K562 (cell line): ENCODE data around the gene CDKN1C. TPM values are rescaled to one million over a fixed set of nuclear protein-coding genes. Genes with fewer than 3 reads are reported as not detected.

Experiments used
- CEBPG ChIP-seq, 3 experiments: fragments of 200-800 bp in 1 of 3; sonication (Bioruptor generic) in 1 of 3; sonication (generic) in 1 of 3; formaldehyde crosslinking in 1 of 3; IDR thresholded peaks in 2 of 3; conservative IDR thresholded peaks in 1 of 3; 2 replicates each; pipeline versions ENCODE4 v1.6.1 to v1.8.0; 2016 to 2022; ENCODE audit warnings: missing compliant biosample characterization in 2 of 3, missing genetic modification characterization in 2 of 3, mild to moderate bottlenecking in 1 of 3, missing genetic modification reagents in 1 of 3
- CGGBP1 ChIP-seq: fragments of 250-450 bp; sonication (Bioruptor Pico); IDR thresholded peaks from 2 replicates; pipeline ENCODE4 v1.9.0; 2021; ENCODE audit warnings: mild to moderate bottlenecking
- CHD4 ChIP-seq: fragments of 200-600 bp; sonication (generic); IDR thresholded peaks from 3 replicates; pipeline ENCODE4 v1.6.1; 2012; ENCODE audit warnings: low read depth, mild to moderate bottlenecking, mixed read lengths, low read length, inconsistent platforms; ENCODE audit not compliant: insufficient read depth, insufficient replicate concordance, poor library complexity, severe bottlenecking
- CREB1 ChIP-seq, 2 experiments: sonication (generic) in 1 of 2; formaldehyde crosslinking in 1 of 2; IDR thresholded peaks; 2 replicates each; pipeline versions ENCODE4 v1.6.1 to v1.8.0; 2012 to 2022; ENCODE audit warnings: inconsistent platforms in 1 of 2, mild to moderate bottlenecking in 1 of 2, missing genetic modification reagents in 1 of 2, moderate library complexity in 1 of 2
- DNMT1 ChIP-seq: fragments of 450-650 bp; IDR thresholded peaks from 2 replicates; pipeline ENCODE4 v1.6.1; 2016; ENCODE audit warnings: antibody characterized with exemption, mild to moderate bottlenecking
- ELK1 ChIP-seq: sonication (generic); formaldehyde crosslinking; IDR thresholded peaks from 2 replicates; pipeline ENCODE4 v1.8.1; 2022; ENCODE audit warnings: missing genetic modification reagents
- EP400 ChIP-seq: fragments of 450-650 bp; IDR thresholded peaks from 2 replicates; pipeline ENCODE4 v1.6.1; 2017; ENCODE audit warnings: antibody characterized with exemption, mild to moderate bottlenecking, moderate library complexity
- FIP1L1 ChIP-seq: fragments of 200-400 bp; formaldehyde crosslinking; IDR thresholded peaks from 2 replicates; pipeline ENCODE4 v1.6.1; 2018; ENCODE audit warnings: mild to moderate bottlenecking, low read depth, low read length; ENCODE audit not compliant: poor library complexity, severe bottlenecking
- KAT8 ChIP-seq: fragments of 450-650 bp; IDR thresholded peaks from 2 replicates; pipeline ENCODE4 v1.6.1; 2016; ENCODE audit warnings: low read depth, mild to moderate bottlenecking
- NEUROD1 ChIP-seq: fragments of 150-350 bp; IDR thresholded peaks from 2 replicates; pipeline ENCODE4 v1.6.1; 2014; ENCODE audit warnings: borderline replicate concordance, low read length, low read depth; ENCODE audit not compliant: partially characterized antibody
- NONO ChIP-seq, 2 experiments: fragments of 200-400 bp in 1 of 2; fragments of 450-650 bp in 1 of 2; formaldehyde crosslinking in 1 of 2; IDR thresholded peaks; 2 replicates each; pipeline ENCODE4 v1.6.1; 2017; ENCODE audit warnings: low read depth in 2 of 2, mild to moderate bottlenecking in 2 of 2, moderate library complexity in 2 of 2, low read length in 1 of 2
- NUFIP1 ChIP-seq: fragments of 450-650 bp; IDR thresholded peaks from 2 replicates; pipeline ENCODE4 v1.6.1; 2018; ENCODE audit not compliant: partially characterized antibody
- SMAD4 ChIP-seq: fragments of 250-450 bp; sonication (Bioruptor Pico); conservative IDR thresholded peaks from 2 replicates; pipeline ENCODE4 v1.8.0; 2021; ENCODE audit warnings: inconsistent platforms, mild to moderate bottlenecking, moderate library complexity
- SREBF2 ChIP-seq: sonication (generic); formaldehyde crosslinking; IDR thresholded peaks from 2 replicates; pipeline ENCODE4 v1.4.0; 2020; ENCODE audit warnings: mild to moderate bottlenecking, missing genetic modification reagents
- TGIF2 ChIP-seq: sonication (generic); formaldehyde crosslinking; IDR thresholded peaks from 2 replicates; pipeline ENCODE4 v1.8.1; 2022; ENCODE audit warnings: mild to moderate bottlenecking, missing genetic modification reagents, moderate library complexity
- ZBTB2 ChIP-seq: fragments of 450-650 bp; IDR thresholded peaks from 2 replicates; pipeline ENCODE4 v1.6.1; 2016; ENCODE audit warnings: antibody characterized with exemption
- ZFX ChIP-seq: sonication (generic); formaldehyde crosslinking; IDR thresholded peaks from 2 replicates; pipeline ENCODE4 v1.8.0; 2022; ENCODE audit warnings: mild to moderate bottlenecking, missing genetic modification reagents, moderate library complexity
- ZNF347 ChIP-seq: fragments of 450-650 bp; formaldehyde crosslinking; IDR thresholded peaks from 2 replicates; pipeline ENCODE4 v1.4.0; 2020; ENCODE audit warnings: low read depth, mild to moderate bottlenecking, moderate library complexity
- ZNF589 ChIP-seq: fragments of 200-800 bp; sonication (Bioruptor generic); IDR thresholded peaks from 2 replicates; pipeline ENCODE4 v1.6.1; 2016; ENCODE audit warnings: low read depth, missing genetic modification characterization, missing compliant biosample characterization
- polyA plus RNA-seq, 8 experiments: library from polyadenylated mRNA; depleted of rRNA in 4 of 8; stranded (reverse) in 5 of 8; unstranded in 3 of 8; fragments of >200 nt; fragmentation: Nextera tagmentation in 2 of 8; fragmentation: Illumina TruSeq in 1 of 8; extraction: Ambion mirVana in 2 of 8; extraction: Trizol in 1 of 8; gene quantifications; 2 replicates each; pipeline versions ENCODE4 v1.2.1 to v1.2.3, GENCODE V29; 2011 to 2014; ENCODE audit warnings: inconsistent platforms in 1 of 8, missing spikeins in 1 of 8
- total RNA-seq, 7 experiments: library from RNA; depleted of rRNA in 6 of 7; stranded (reverse); fragments of >200 nt in 6 of 7; fragmentation: Illumina TruSeq in 2 of 7; extraction: Trizol in 2 of 7; gene quantifications; 2 replicates each; pipeline versions ENCODE4 v1.2.1 to v1.2.3, GENCODE V29; 2011 to 2021; ENCODE audit warnings: low replicate concordance in 1 of 7
- TF ChIP-seq, protein P1 (sequence below): fragments of 450-650 bp; formaldehyde crosslinking; IDR thresholded peaks from 2 replicates; pipeline ENCODE4 v1.4.0; 2020; ENCODE audit warnings: mild to moderate bottlenecking, moderate library complexity
- TF ChIP-seq, protein P2 (sequence below): fragments of 250-450 bp; sonication (Bioruptor Pico); IDR thresholded peaks from 2 replicates; pipeline ENCODE4 v1.8.0; 2022; ENCODE audit warnings: inconsistent platforms, mild to moderate bottlenecking, moderate library complexity, borderline replicate concordance

CDKN1C gene
- total and polyA plus RNA-seq, 9 of the 15 experiments (the other 6 are each of a cell fraction or from before 2014, with no cell fraction given) = 2.8 to 21.1 (median 9.3) TPM

DNA sequence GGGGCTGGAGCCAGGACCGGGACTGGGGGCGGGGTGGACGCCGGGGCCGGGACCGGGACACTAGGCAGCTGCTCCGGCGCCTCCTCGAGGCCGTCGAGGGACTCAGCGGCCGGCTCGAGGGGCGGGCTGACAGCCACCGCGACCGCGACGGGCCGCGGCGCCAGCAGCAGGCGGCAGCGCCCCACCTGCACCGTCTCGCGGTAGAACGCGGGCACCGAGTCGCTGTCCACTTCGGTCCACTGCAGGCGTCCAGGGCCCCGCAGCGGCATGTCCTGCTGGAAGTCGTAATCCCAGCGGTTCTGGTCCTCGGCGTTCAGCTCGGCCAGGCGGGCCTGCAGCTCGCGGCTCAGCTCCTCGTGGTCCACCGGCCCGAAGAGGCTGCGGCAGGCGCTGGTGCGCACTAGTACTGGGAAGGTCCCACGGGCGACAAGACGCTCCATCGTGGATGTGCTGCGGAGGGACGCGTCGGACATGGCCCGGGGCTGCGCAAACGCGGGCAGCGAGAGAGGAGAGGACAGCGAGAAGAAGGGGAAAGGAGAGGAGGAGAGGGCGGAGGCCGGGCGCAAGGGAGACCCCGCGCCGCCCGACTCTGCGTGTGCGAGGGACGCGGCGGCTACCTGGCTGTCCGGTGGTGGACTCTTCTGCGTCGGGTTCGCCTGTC lies 428 bp downstream of the CDKN1C start (continued):
- no peak for TF ChIP-seq SREBF2 (CRISPR knock-in tag)
- no peak for TF ChIP-seq EP400
- peak; percentile 59 for TF ChIP-seq CHD4
- no peak for TF ChIP-seq ELK1
- TF ChIP-seq NUFIP1 = no peak
- TF ChIP-seq ZBTB2 = peak; percentile 85
- TF ChIP-seq ZFX (CRISPR knock-in tag) = peak; percentile 85
- TF ChIP-seq ZNF347 = no peak
- TF ChIP-seq NONO (IDR thresholded peaks at IDR 0.05; ENCODE audit: low read depth in 2 of 2, low read length in 1 of 2) = peak in 1 of 2 experiments; percentile 49; a peak in 1 of 4 replicates
- no peak for TF ChIP-seq DNMT1
- peak; percentile 92 for TF ChIP-seq TGIF2 (CRISPR knock-in tag)
- TF ChIP-seq CGGBP1 (CRISPR knock-in tag) = no peak
- TF ChIP-seq NEUROD1 = peak; percentile 19
- no peak; the same call in 1 of the 2 replicates for TF ChIP-seq CEBPG (CRISPR knock-in tag; IDR thresholded peaks at IDR 0.05)
- TF ChIP-seq CEBPG (tag; conservative IDR thresholded peaks at IDR 0.05 in 1 of 2, IDR thresholded peaks at IDR 0.05 in 1 of 2) = no peak
- TF ChIP-seq CREB1 (IDR thresholded peaks at IDR 0.05) = no peak
- peak; percentile 73 for TF ChIP-seq CREB1 (CRISPR knock-in tag; IDR thresholded peaks at IDR 0.05)
- no peak for TF ChIP-seq ZNF589
- TF ChIP-seq, protein P1, sequence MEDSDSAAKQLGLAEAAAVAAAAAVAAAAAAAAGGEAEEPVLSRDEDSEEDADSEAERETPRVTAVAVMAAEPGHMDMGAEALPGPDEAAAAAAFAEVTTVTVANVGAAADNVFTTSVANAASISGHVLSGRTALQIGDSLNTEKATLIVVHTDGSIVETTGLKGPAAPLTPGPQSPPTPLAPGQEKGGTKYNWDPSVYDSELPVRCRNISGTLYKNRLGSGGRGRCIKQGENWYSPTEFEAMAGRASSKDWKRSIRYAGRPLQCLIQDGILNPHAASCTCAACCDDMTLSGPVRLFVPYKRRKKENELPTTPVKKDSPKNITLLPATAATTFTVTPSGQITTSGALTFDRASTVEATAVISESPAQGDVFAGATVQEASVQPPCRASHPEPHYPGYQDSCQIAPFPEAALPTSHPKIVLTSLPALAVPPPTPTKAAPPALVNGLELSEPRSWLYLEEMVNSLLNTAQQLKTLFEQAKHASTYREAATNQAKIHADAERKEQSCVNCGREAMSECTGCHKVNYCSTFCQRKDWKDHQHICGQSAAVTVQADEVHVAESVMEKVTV = peak; percentile 32; the same call in 1 of the 2 replicates
- no peak for TF ChIP-seq KAT8
- TF ChIP-seq, protein P2, sequence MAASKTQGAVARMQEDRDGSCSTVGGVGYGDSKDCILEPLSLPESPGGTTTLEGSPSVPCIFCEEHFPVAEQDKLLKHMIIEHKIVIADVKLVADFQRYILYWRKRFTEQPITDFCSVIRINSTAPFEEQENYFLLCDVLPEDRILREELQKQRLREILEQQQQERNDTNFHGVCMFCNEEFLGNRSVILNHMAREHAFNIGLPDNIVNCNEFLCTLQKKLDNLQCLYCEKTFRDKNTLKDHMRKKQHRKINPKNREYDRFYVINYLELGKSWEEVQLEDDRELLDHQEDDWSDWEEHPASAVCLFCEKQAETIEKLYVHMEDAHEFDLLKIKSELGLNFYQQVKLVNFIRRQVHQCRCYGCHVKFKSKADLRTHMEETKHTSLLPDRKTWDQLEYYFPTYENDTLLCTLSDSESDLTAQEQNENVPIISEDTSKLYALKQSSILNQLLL = no peak
- TF ChIP-seq FIP1L1 = peak; percentile 72
- peak; percentile 79 for TF ChIP-seq SMAD4 (CRISPR knock-in tag)
